GM12878 (cell line): ENCODE results near the gene UBA7. TPM values are rescaled to one million over a fixed set of nuclear protein-coding genes. Genes with fewer than 3 reads are reported as not detected.

ENCODE experiments used
- ATAC-seq: fragments of 200-7000 bp; cut with Tn5 transposase; 3 replicates; pipeline ENCODE4 v1.9.1; 2020; ENCODE audit warnings: mild to moderate bottlenecking, moderate library complexity
- BruUV-seq: library from RNA; stranded (reverse); fragments of 400-500 nt; replicated peaks from 2 replicates; lab custom pipeline; 2021; lab: Mats Ljungman, UMichigan
- CTCF ChIA-PET: fragments of 300-600 bp; sonication (Branson Sonifier 250); formaldehyde crosslinking; extraction: SDS; loops from one replicate; lab custom pipeline; 2021; ENCODE audit warnings: inconsistent platforms; lab: Yijun Ruan, JAX
- POLR2A ChIA-PET: fragments of 350-600 bp; formaldehyde crosslinking; extraction: SDS; loops from one replicate; lab custom pipeline; 2021; ENCODE audit warnings: inconsistent platforms; lab: Charles Lee
- RAD21 ChIA-PET: fragments of 300-600 bp; sonication (Branson Sonifier 250); formaldehyde crosslinking; loops from one replicate; lab custom pipeline; 2023; ENCODE audit warnings: antibody characterized with exemption; ENCODE audit not compliant: unreplicated experiment; lab: Charles Lee
- SMC1A ChIA-PET: fragments of 300-600 bp; sonication (Branson Sonifier 250); formaldehyde crosslinking; loops from one replicate; lab custom pipeline; 2023; ENCODE audit not compliant: unreplicated experiment, uncharacterized antibody; lab: Charles Lee
- DNase-seq: peaks from one replicate; pipeline ENCODE4 v3.0.0-alpha.2; 2011; ENCODE audit warnings: low read depth, low spot score
- FAIRE-seq: peaks from 3 replicates; lab custom pipeline; 2011; peaks lifted over from hg19 to GRCh38; lab: Jason Lieb, UNC
- H2AFZ ChIP-seq: 2 replicates; pipeline ENCODE4 v1.6.0; 2011; ENCODE audit warnings: low read depth, low read length, control low read depth; ENCODE audit not compliant: control insufficient read depth
- H3K27ac ChIP-seq: 2 replicates; pipeline ENCODE4 v1.5.1; 2011; ENCODE audit warnings: control low read depth; ENCODE audit not compliant: control insufficient read depth, insufficient read depth
- H3K27me3 ChIP-seq, 2 experiments: replicated peaks in 1 of 2; 2 replicates each; pipeline versions ENCODE4 v1.6.0 to v1.6.1; 2011; ENCODE audit warnings: low read length in 1 of 2; ENCODE audit not compliant: control insufficient read depth in 2 of 2, insufficient read depth in 2 of 2
- H3K36me3 ChIP-seq, 2 experiments: 2 replicates each; pipeline ENCODE4 v1.5.1; 2011; ENCODE audit warnings: low read length in 1 of 2; ENCODE audit not compliant: control insufficient read depth in 2 of 2, insufficient read depth in 2 of 2
- H3K4me1 ChIP-seq: 2 replicates; pipeline ENCODE4 v1.6.1; 2011; ENCODE audit warnings: mild to moderate bottlenecking, low read length, moderate library complexity, mixed read lengths; ENCODE audit not compliant: control insufficient read depth, insufficient read depth
- H3K4me2 ChIP-seq: 2 replicates; pipeline ENCODE4 v1.6.0; 2011; ENCODE audit warnings: control low read depth; ENCODE audit not compliant: control insufficient read depth, insufficient read depth
- H3K4me3 ChIP-seq: fragments of 200-600 bp; sonication (generic); 2 replicates; pipeline ENCODE4 v1.5.1; 2016
- H3K79me2 ChIP-seq: 2 replicates; pipeline ENCODE4 v1.6.0; 2011; ENCODE audit warnings: low read length; ENCODE audit not compliant: control insufficient read depth, insufficient read depth
- H3K9ac ChIP-seq: 2 replicates; pipeline ENCODE4 v1.8.0; 2011; ENCODE audit warnings: low read length, control low read depth, mixed read lengths; ENCODE audit not compliant: control insufficient read depth, insufficient read depth
- H3K9me3 ChIP-seq: replicated peaks from 3 replicates; pipeline ENCODE4 v1.5.1; 2011; ENCODE audit warnings: mild to moderate bottlenecking, low read length; ENCODE audit not compliant: control insufficient read depth, insufficient read depth
- H4K20me1 ChIP-seq: 2 replicates; pipeline ENCODE4 v1.6.0; 2011; ENCODE audit not compliant: control insufficient read depth, insufficient read depth
- BCL3 ChIP-seq: IDR thresholded peaks from 2 replicates; pipeline ENCODE4 v1.6.1; 2011; ENCODE audit warnings: borderline replicate concordance, low read depth, mild to moderate bottlenecking, moderate library complexity, low read length; ENCODE audit not compliant: insufficient read depth, poor library complexity, severe bottlenecking
- BHLHE40 ChIP-seq, 2 experiments: fragments of 450-650 bp in 1 of 2; IDR thresholded peaks; 2 replicates each; pipeline ENCODE4 v1.6.1; 2011 to 2017; ENCODE audit warnings: low read depth in 2 of 2, borderline replicate concordance in 1 of 2, improper control_type of control experiment in 1 of 2, low read length in 1 of 2, mild to moderate bottlenecking in 1 of 2
- CHD2 ChIP-seq: IDR thresholded peaks from 2 replicates; pipeline ENCODE4 v1.6.1; 2011; ENCODE audit warnings: low read depth, low read length, improper control_type of control experiment, borderline replicate concordance
- ETV6 ChIP-seq, 2 experiments: fragments of 450-650 bp in 1 of 2; IDR thresholded peaks in 1 of 2; conservative IDR thresholded peaks in 1 of 2; 2 replicates each; pipeline ENCODE4 v1.6.1; 2014; ENCODE audit warnings: antibody characterized with exemption in 1 of 2, borderline replicate concordance in 1 of 2, low read depth in 1 of 2, mild to moderate bottlenecking in 1 of 2, moderate library complexity in 1 of 2
- IKZF2 ChIP-seq, 2 experiments: fragments of 450-650 bp; IDR thresholded peaks; 2 replicates each; pipeline ENCODE4 v1.6.1; 2017; ENCODE audit warnings: mild to moderate bottlenecking in 2 of 2, moderate library complexity in 2 of 2
- IRF5 ChIP-seq: fragments of 450-650 bp; IDR thresholded peaks from 2 replicates; pipeline ENCODE4 v1.6.1; 2017; ENCODE audit warnings: borderline replicate concordance
- KDM1A ChIP-seq: fragments of 200-600 bp; sonication (generic); IDR thresholded peaks from 2 replicates; pipeline ENCODE4 v1.6.1; 2016; ENCODE audit warnings: borderline replicate concordance
- KLF5 ChIP-seq: fragments of 450-650 bp; IDR thresholded peaks from 2 replicates; pipeline ENCODE4 v1.6.1; 2014; ENCODE audit warnings: mild to moderate bottlenecking; ENCODE audit not compliant: partially characterized antibody
- MEF2A ChIP-seq: IDR thresholded peaks from 2 replicates; pipeline ENCODE4 v1.6.1; 2011; ENCODE audit warnings: low read depth, mild to moderate bottlenecking, low read length, moderate library complexity; ENCODE audit not compliant: insufficient read depth
- NFYB ChIP-seq: IDR thresholded peaks from 2 replicates; pipeline ENCODE4 v1.6.1; 2011; ENCODE audit warnings: low read depth, mild to moderate bottlenecking, low read length, improper control_type of control experiment, moderate library complexity; ENCODE audit not compliant: insufficient read depth
- POLR2AphosphoS5 ChIP-seq: IDR thresholded peaks from 2 replicates; pipeline ENCODE4 v1.6.1; 2011; ENCODE audit warnings: mild to moderate bottlenecking, low read length, inconsistent platforms
- RELA ChIP-seq: fragments of 450-650 bp; IDR thresholded peaks from 2 replicates; pipeline ENCODE4 v1.8.0; 2014; ENCODE audit warnings: borderline replicate concordance; ENCODE audit not compliant: partially characterized antibody
- SMAD1 ChIP-seq: fragments of 450-650 bp; IDR thresholded peaks from 2 replicates; pipeline ENCODE4 v1.6.1; 2018; ENCODE audit warnings: mild to moderate bottlenecking, low read depth; ENCODE audit not compliant: partially characterized antibody
- SPI1 ChIP-seq: IDR thresholded peaks from 2 replicates; pipeline ENCODE4 v1.6.1; 2011; ENCODE audit warnings: low read depth, mild to moderate bottlenecking, low read length, moderate library complexity, borderline replicate concordance; ENCODE audit not compliant: insufficient read depth
- ZNF24 ChIP-seq: fragments of 450-650 bp; IDR thresholded peaks from 2 replicates; pipeline ENCODE4 v1.6.1; 2017; ENCODE audit warnings: antibody characterized with exemption, mild to moderate bottlenecking
- WGBS: methylation state at CpG from one replicate; pipeline ENCODE4 v1.1.6; 2016; ENCODE audit warnings: low lambda C conversion rate; ENCODE audit not compliant: insufficient replicate concordance, insufficient coverage; ENCODE audit errors: missing lambda C conversion rate; 5-methylcytosine and 5-hydroxymethylcytosine counted together
- in situ Hi-C: fragments of 300-500 bp; cut with MboI; formaldehyde crosslinking; loops from 9 replicates; pipeline ENCODE4 v1.14.3; 2018; ENCODE audit warnings: mixed read lengths
- intact Hi-C: fragments of 100-400 bp; cut with micrococcal nuclease; formaldehyde crosslinking; loops from one replicate; pipeline ENCODE4 v1.14.2; 2022; ENCODE audit not compliant: unreplicated experiment
- polyA plus RNA-seq, 11 experiments: library from polyadenylated mRNA; depleted of rRNA in 4 of 11; unstranded in 6 of 11; stranded (reverse) in 5 of 11; fragments of >200 nt; fragmentation: Nextera tagmentation in 4 of 11; fragmentation: Illumina TruSeq in 1 of 11; extraction: Ambion mirVana in 4 of 11; extraction: Trizol in 1 of 11; gene quantifications; 1 replicate in 1 of 11; 2 replicates in 10 of 11; pipeline versions ENCODE4 v1.2.1 to v1.2.3, GENCODE V29; 2011 to 2016; ENCODE audit warnings: inconsistent platforms in 2 of 11, missing spikeins in 2 of 11, low read depth in 1 of 11
- total RNA-seq, 4 experiments: library from RNA; depleted of rRNA in 3 of 4; stranded (reverse); fragments of >200 nt in 3 of 4; fragmentation: Illumina TruSeq in 1 of 4; extraction: Trizol in 1 of 4; gene quantifications; 2 replicates each; pipeline versions ENCODE4 v1.2.1 to v1.2.3, GENCODE V29; 2013 to 2021
- TF ChIP-seq, protein P1 (sequence below): fragments of 450-650 bp; IDR thresholded peaks from 2 replicates; pipeline ENCODE4 v1.6.1; 2016; ENCODE audit warnings: mild to moderate bottlenecking

Gene UBA7
- total and polyA plus RNA-seq, 10 of the 15 experiments (the other 5 are each of a cell fraction or from before 2014, with no cell fraction given) = 11.8 to 116 (median 46.7) TPM

GRCh38 chr3:49844464-49845183 lies 30.9 kb upstream of the UBA7 start (continued):
- no peak for TF ChIP-seq RELA
- no peak for TF ChIP-seq SMAD1
- no peak for TF ChIP-seq CHD2
- TF ChIP-seq KLF5 = no peak
- TF ChIP-seq, all 136 proteins: peak for 0

- in situ Hi-C loops = no loop called here
- Histone ChIP-seq H3K4me3 (no peak overlapping the region), H4K20me1 (no peaks in the 10 kb centered on the region), H3K9me3 (no peaks in the 10 kb centered on the region), H2AFZ (no peak overlapping the region), H3K4me2 (no peak overlapping the region), H3K4me1 (no peaks in the 10 kb centered on the region), H3K27me3 (no peaks in the 10 kb centered on the region), H3K36me3 (peaks cover 19% of the 10 kb centered on the region in 2 experiments)
- intact Hi-C loops = no loop called here
- no peak for FAIRE-seq
- DNase-seq = no peak
- WGBS = 75% methylated on average over 3 of the region's 3 CpGs
- SMC1A ChIA-PET = interaction anchor here (7.5 kb wide), 1 partner anchor 39 kb away, joined by 146 read pairs; the partner anchor contains the start of genes CDHR4 and INKA1
- TF ChIP-seq SPI1 (no peak), POLR2AphosphoS5 (no peak), BHLHE40 (IDR thresholded peaks at IDR 0.05; ENCODE audit: borderline replicate concordance in 1 of 2, low read depth in 2 of 2, low read length in 1 of 2) (no peak), NFYB (no peak), BCL3 (no peak), IRF5 (no peak), ETV6 (conservative IDR thresholded peaks at IDR 0.05 in 1 of 2, IDR thresholded peaks at IDR 0.05 in 1 of 2; ENCODE audit: borderline replicate concordance in 1 of 2, low read depth in 1 of 2) (no peak), ZNF24 (no peak), KDM1A (no peak), MEF2A (no peak), CHD2 (no peak), IKZF2 (IDR thresholded peaks at IDR 0.05) (no peak)
- TF ChIP-seq, protein P1, sequence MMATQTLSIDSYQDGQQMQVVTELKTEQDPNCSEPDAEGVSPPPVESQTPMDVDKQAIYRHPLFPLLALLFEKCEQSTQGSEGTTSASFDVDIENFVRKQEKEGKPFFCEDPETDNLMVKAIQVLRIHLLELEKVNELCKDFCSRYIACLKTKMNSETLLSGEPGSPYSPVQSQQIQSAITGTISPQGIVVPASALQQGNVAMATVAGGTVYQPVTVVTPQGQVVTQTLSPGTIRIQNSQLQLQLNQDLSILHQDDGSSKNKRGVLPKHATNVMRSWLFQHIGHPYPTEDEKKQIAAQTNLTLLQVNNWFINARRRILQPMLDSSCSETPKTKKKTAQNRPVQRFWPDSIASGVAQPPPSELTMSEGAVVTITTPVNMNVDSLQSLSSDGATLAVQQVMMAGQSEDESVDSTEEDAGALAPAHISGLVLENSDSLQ = no peak
- TF ChIP-seq, all 136 proteins: peak for 0
- H3K9ac ChIP-seq = no peak overlapping the region
- ATAC-seq = no peak
- POLR2A ChIA-PET = interaction anchor here (1.0 kb wide), 1 partner anchor 40 kb away, joined by 4 read pairs; the partner anchor contains the start of gene INKA1
- RAD21 ChIA-PET = interaction anchor here (7.0 kb wide), 1 partner anchor 40 kb away, joined by 182 read pairs; the partner anchor contains the start of genes CDHR4 and INKA1
- H3K79me2 ChIP-seq = no peaks in the 10 kb centered on the region
- CTCF ChIA-PET = interaction anchor here (2.0 to 14.1 kb wide), 2 partner anchors 17 to 39 kb away, joined by 4 to 327 read pairs; partner anchors contain the start of genes CDHR4 and INKA1
- no TSS peak for BruUV-seq
- H3K27ac ChIP-seq = no peak overlapping the region
These were observed 29.2 kb upstream of the UBA7 start for GRCh38 chr3:49842843-49843517.
